IPS-18c (cell line): Measurements from ENCODE around the gene HSPA12A.
A peak's percentile ranks its signal among the peaks of the same experiment; 100 is the strongest.

Experiments
- H3K4me3 ChIP-seq: 2 replicates; pipeline ENCODE4 v1.7.0; 2013; ENCODE audit warnings: low read depth, mild to moderate bottlenecking, low read length, moderate library complexity; ENCODE audit not compliant: insufficient read depth
- H3K9me3 ChIP-seq: one replicate; pipeline ENCODE4 v1.6.1; 2013; ENCODE audit warnings: mild to moderate bottlenecking, low read length, moderate library complexity; ENCODE audit not compliant: control insufficient read depth, insufficient read depth

The HSPA12A gene

GRCh38 chr10:116670706-116671105, 71.7 kb downstream of the HSPA12A start:
- Histone ChIP-seq H3K4me3 (no peak overlapping the region; the same call in 1 of the 2 replicates), H3K9me3 (peaks cover 2% of the 10 kb centered on the region)

DNA sequence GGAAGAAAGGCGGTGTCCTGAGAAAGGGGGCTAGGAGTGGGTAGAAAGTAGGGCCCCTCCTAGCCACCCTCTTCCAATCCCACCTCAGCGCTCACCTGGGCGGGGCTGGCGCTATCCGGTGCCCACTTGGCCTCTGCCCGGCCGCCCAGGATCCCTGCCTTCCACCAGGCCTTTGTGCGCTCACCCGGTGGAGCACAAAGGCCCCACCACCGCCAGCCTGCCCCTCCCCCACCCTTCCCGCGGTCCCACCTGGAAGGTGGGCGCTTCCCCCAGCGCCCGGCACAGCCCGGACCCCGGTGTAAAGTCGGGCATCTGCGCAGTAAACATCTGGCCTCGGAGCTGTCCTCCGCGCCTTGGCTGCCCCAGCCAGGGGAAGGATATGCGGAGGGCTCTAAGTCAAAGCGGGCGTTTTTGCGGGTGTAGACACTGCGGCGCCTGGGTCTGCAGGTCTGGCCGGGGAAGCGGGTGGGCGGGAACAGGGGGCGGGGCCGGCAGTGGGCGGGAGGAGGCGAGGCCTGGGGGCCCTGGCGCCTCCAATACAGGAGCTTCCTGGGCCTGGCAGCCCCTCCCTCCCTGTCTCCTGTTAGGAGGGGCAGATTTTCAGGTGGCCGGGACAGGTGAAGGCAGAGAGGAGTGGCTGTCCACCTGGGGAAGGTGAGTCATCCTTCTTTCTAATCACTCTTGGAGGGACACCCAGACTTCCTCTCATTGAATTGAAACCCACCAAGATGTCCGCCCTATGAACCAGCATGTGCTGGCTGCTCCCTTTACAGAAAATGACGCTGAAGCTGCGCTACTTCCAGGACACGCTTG, 72.3 kb downstream of the HSPA12A start:
- Histone ChIP-seq H3K9me3 (peaks cover under 1% of the 10 kb centered on the region), H3K4me3 (peak overlapping the region; percentile 72)

- no peaks in the 10 kb centered on the region for H3K9me3 ChIP-seq
- no peak overlapping the region; the same call in none of the 2 replicates for H3K4me3 ChIP-seq
Measured at GRCh38 chr10:116669080-116669479, 73.3 kb downstream of the HSPA12A start.

- H3K4me3 ChIP-seq, result no peak overlapping the region
- no peaks in the 10 kb centered on the region for H3K9me3 ChIP-seq
Measured at GRCh38 chr10:116668446-116668845, 73.9 kb downstream of the HSPA12A start.

DNA sequence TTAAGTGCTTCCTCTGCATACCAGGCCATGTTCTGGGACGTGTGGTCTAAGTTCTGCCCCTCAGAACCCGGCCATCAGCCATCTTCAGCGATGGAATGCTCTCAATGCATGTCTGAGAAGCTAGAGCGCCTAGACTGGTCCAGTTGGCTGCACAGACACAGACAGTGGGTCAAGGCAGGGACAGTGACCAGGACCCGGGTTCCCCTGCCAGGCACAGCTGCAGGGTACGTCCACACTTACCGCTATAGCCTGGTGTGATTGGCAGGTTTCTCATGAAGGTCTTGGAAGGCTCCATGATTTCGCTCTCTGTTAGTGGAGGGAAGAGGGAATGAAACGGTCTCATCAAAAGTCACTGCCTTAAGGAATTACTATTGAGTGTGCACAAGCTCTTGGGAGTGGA, 74.3 kb downstream of the HSPA12A start:
- Histone ChIP-seq H3K4me3 (no peak overlapping the region), H3K9me3 (no peaks in the 10 kb centered on the region)

DNA sequence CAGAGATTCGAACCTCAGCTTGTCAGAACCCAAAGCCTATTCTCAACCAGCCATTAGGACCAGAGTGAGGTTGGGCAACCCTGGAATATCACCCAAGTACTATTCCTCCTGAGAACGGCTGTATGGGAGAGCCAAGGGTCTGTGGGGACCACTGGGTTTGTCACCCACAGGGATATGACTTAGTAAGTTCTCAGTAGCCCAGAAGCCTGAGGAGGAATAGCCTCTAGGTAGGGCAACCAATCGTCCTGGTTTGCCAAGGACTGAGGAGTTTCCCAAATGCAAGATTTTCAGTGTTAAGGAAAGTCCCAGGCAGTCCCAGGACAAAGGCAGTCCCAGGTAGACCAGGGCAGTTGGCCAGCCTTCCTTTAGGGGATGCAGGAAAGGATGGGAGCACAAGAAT, 74.9 kb downstream of the HSPA12A start:
- no peaks in the 10 kb centered on the region for H3K9me3 ChIP-seq
- no peak overlapping the region for H3K4me3 ChIP-seq

GRCh38 chr10:116665541-116666125, 76.7 kb downstream of the HSPA12A start:
- Histone ChIP-seq H3K4me3 (no peak overlapping the region), H3K9me3 (no peaks in the 10 kb centered on the region)

GRCh38 chr10:116664631-116665030, 77.7 kb downstream of the HSPA12A start:
- H3K4me3 ChIP-seq, result no peak overlapping the region
- H3K9me3 ChIP-seq, result no peaks in the 10 kb centered on the region

GRCh38 chr10:116663342-116663741, 79.0 kb downstream of the HSPA12A start:
- Histone ChIP-seq H3K4me3 (no peak overlapping the region), H3K9me3 (no peaks in the 10 kb centered on the region)

DNA sequence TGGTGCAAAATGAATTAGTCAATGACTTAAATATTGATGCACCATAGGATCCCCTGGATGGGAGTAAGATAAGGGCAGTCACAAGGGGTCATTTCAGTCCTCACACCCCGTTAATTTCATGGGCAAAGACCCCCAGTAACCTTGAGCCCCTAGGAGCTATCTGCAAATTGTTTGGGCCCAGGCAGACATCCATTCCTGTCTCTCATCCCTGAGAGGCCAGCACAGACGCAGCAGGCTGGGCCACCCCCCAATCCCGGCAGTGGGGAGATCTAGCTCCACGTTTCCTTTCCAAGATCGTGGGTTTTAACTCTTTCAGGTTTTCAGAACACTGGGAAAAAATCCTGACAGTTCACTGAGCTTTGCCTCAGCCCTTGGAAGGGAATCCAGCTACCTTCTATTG, 81.5 kb downstream of the HSPA12A start:
- Histone ChIP-seq H3K4me3 (no peak overlapping the region), H3K9me3 (no peaks in the 10 kb centered on the region)

DNA sequence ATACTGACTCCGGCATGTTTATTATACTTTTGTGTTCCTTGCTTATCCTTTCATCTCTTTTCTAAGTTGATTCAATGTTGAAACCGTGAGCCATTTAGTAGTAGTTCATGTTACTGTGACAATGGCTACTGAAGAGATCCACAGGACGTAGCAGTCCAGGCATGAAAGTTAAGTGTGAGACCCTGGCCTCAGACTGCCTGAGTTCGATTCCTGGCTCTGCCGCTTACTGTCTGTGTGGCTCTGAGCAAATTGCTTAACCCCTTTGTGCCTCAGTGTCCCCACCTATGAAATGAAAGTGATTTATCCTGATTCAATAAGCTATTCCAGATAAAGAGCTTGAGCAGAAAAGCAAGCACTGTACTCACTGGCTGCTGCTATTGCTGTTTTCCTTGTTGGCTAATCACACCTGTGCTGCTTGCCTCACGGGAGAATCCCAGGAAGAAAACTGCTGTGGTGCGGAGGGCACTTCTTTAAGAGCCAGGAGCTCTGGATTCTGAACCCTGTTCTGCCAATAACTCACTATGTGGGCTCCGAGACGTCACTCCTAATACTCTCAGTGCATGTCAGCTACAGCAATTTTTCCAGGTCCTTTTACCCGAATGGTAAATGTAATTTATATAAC, 83.2 kb downstream of the HSPA12A start:
- H3K9me3 ChIP-seq, result no peaks in the 10 kb centered on the region
- H3K4me3 ChIP-seq, result no peak overlapping the region

- no peaks in the 10 kb centered on the region for H3K9me3 ChIP-seq
- no peak overlapping the region for H3K4me3 ChIP-seq
Measured at GRCh38 chr10:116657863-116658551, 84.4 kb downstream of the HSPA12A start.

GRCh38 chr10:116656044-116656443, 86.3 kb downstream of the HSPA12A start:
- Histone ChIP-seq H3K9me3 (no peaks in the 10 kb centered on the region), H3K4me3 (no peak overlapping the region)

- Histone ChIP-seq H3K9me3 (no peaks in the 10 kb centered on the region), H3K4me3 (no peak overlapping the region)
Measured at GRCh38 chr10:116655568-116655967, 86.8 kb downstream of the HSPA12A start.

DNA sequence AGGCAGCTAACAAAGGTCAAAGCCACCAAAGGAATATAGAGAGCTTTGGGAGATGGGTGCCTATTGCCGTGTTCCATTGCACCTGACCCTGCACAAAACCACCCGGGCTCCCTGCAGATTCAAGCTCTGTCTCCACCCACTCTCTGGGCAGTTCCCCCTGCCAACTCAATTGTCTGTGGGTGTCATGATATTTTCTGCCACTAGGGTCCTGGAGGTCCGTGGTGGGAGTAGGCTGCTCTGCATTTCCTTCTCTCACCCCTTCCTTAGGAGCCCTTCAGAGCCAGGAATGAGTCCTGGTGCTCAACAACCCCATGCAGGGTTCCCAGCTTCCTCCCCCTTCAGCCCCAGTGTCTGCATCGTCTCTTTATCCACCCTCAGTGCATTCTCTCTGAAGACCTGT, 87.5 kb downstream of the HSPA12A start:
- Histone ChIP-seq H3K9me3 (no peaks in the 10 kb centered on the region), H3K4me3 (no peak overlapping the region)

GRCh38 chr10:116653885-116654284, 88.5 kb downstream of the HSPA12A start:
- Histone ChIP-seq H3K9me3 (no peaks in the 10 kb centered on the region), H3K4me3 (no peak overlapping the region)

GRCh38 chr10:116648903-116649302, 93.5 kb downstream of the HSPA12A start:
- H3K4me3 ChIP-seq, result no peak overlapping the region
- no peaks in the 10 kb centered on the region for H3K9me3 ChIP-seq

DNA sequence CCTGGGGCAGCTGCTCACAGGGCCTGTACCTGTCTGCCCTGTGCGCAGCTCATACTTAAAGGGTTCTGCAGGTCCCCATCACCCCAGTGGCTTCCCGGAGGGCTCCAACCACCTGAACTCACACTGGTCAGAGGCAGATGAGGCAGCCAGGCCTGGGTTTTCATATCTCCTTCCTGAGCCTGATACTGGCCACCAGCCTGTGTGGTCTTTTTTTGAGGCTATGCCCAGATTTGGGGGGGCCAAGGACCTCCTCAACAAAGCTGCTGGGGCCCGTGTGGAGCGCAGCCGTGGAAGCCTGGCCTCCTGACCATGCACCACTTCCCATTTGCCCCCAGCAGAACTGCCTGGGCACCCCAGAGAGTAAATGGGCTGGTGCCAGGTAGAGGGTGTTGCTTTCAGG, 95.9 kb downstream of the HSPA12A start:
- no peak overlapping the region for H3K4me3 ChIP-seq
- no peaks in the 10 kb centered on the region for H3K9me3 ChIP-seq
